ENCODE measurements around the gene ITFG1. TPM values are rescaled to one million over a fixed set of nuclear protein-coding genes. Genes with fewer than 3 reads are reported as not detected.
"Not testable (repeated sequence)": the region's sequence is repeated elsewhere in the genome, so short reads cannot be mapped to it uniquely, and the experiment has no call there.

The ITFG1 gene
- polyA plus RNA-seq, 3 donors = 130 to 137 (median 135) TPM

DNA sequence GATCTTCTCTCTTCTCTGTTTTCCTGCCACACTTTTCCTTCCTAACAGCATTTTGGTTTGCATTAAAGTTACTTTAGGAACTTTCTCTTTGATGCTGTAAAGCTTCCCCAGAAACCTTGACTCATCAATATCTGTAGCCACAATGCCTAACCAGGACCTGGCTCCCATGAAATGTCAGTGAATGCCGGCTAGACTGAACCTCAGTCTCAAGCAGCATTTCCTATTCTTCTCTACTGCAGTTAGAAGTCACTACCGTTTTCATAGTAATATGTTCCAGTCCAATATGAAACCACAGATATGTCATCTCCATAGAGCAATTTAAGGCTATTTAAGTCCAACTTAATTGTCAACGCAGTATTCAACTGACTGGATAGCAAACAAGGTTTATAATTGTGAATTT, 28.9 kb downstream of the ITFG1 start:
- DNase-seq (ENCODE audit: low read depth in 3 of 3, low spot score in 2 of 3) = no peak

DNA sequence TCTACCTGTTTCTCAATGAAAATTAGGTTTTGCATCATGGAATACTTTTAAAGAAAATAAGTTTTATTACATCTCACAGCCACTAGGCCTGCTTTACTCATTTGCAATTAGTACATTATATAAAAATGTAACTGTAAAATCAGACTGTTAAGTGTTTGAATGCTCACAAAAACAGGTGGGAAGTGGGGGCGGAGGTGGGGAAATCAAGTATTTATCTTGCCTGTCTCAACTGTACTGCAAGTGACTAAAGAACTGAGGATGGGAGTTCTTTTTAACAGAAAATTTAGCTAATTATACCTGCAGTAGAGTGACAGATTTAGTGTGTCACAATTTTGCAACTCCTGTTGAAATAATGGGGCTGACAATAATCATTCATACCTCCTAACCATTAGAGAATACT, 34.1 kb downstream of the ITFG1 start:
- DNase-seq (ENCODE audit: low read depth in 3 of 3, low spot score in 2 of 3) = no peak

DNA sequence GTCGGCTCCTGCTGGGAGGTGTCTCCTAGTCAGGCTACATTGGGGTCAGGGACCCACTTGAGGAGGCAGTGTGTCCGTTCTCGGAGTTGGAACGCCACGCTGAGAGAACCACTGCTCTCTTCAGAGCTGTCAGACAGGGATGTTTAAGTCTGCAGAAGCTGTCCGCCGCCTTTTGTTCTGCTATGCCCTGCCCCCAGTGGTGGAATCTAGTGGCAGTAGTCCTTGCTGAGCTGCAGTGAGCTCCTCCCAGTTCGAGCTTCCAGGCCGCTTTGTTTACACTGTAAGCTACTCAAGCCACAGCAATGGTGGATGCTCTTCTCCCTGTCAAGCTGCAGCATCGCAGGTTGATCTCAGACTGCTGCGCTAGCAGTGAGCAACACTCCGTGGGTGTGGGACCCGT, 36.0 kb downstream of the ITFG1 start:
- DNase-seq (ENCODE audit: low read depth in 3 of 3, low spot score in 2 of 3) = no peak

DNA sequence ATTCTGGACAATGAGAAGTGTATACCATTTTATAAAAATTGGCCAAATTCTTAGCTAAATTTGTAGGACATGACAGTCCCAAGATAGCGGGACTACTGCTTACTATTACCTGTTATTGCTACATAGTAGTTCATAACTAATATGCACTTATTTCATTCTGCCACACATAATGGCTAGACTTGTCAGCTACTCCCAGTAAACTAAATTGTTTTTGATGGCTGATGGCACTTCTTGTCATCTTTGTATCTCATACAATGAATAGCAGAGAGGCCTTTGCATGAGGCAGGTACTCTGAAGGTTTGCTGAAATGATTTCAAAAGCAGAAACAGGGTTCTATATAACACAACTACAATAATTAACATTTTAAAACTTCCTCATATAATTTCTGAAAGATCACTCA, 44.0 kb downstream of the ITFG1 start:
- DNase-seq (ENCODE audit: low read depth in 3 of 3, low spot score in 2 of 3) = no peak

DNA sequence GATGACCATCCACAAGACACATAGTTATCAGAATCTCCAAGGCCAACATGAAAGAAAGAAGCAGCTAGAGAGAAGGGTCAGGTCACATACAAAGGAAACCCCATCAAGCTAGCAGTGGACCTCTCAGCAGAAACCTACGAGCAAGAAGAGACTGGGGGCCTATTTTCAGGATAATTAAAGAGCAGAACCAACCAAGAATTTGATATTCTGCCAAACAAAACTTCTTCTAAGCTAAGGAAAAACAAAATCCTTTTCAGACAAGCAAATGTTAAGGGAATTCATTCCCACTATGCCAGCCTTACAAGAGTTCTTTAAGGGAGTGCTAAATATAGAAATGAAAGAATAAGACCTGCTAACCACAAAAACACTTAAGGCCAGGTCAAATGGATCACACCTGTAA, 47.8 kb downstream of the ITFG1 start:
- no peak for DNase-seq (ENCODE audit: low read depth in 3 of 3, low spot score in 2 of 3)

DNA sequence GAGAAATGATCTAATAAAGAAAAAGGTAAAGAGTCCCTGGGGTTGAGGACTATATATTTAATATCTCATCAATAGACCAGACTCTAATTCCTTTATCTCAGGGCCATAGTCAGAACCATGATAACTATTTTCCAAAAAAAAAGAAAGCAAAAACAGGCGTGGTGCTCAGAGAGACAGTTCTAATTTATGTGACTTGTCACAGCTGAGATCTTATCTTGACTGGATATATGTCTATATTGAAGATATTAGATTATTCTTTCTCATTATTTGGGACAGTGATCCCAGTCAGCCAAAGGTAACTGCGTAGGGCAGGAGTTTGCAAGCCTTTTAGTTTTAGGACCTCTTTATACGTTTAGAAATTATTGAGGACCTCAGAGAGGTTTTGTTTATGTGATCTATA, 52.4 kb downstream of the ITFG1 start:
- DNase-seq (ENCODE audit: low read depth in 3 of 3, low spot score in 2 of 3) = no peak

DNA sequence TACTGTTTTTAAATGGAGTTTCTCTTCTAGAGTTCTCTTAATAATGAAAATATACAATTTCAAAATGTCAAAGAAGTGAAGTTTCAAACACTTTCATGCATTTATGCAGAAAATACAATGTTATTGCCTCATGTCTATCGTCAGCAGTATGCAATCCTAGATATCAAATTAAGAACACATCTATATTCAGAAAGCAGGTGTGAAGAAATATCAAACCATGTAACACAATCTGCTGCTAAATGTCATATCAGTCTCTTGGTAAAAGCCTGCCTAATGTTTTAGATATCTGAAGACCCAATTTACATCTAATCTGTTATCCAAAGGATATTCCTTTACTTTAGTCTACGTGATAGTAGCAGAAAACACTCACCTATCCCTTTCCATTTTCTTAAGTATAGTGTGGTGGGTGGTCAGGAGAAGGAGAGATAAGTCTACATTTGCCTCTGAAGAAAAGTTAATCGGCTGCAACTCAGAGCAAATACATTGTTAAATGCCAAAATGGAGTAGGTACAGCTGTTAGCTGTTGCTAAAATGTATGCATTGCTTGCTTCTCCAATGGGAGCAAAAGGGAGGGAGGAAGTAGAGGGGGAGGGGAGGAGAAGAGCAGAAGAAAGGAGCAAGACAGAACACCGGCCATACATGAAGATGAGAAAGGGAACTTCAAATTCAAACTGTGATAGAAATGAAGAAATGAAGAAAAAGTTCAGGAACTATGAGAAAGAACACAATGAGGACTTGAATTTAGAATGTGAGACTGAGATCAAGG, 64.9 kb downstream of the ITFG1 start:
- peak; percentile 27 to 35 (median 27) for DNase-seq (ENCODE audit: low read depth in 3 of 3, low spot score in 2 of 3)

DNA sequence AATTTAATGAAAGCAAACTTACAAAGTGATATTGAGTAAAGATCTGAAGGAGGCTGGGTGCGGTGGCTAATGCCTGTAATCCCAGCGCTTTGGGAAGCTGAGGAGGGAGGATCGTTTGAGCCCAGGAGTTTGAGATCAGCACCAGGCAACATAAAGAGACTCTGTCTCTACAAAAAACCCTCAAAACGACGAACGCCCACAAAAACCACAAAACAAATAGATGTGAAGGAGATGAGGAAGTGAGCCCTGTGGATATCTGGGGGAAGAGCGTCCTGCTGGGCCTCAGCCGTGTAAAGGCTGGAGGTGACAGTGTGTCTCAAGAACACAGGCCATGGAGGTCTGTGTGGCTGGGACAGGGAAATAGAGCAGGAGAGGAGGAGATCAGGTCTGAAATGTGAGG, 68.8 kb downstream of the ITFG1 start:
- DNase-seq (ENCODE audit: low read depth in 3 of 3, low spot score in 2 of 3) = no peak

DNA sequence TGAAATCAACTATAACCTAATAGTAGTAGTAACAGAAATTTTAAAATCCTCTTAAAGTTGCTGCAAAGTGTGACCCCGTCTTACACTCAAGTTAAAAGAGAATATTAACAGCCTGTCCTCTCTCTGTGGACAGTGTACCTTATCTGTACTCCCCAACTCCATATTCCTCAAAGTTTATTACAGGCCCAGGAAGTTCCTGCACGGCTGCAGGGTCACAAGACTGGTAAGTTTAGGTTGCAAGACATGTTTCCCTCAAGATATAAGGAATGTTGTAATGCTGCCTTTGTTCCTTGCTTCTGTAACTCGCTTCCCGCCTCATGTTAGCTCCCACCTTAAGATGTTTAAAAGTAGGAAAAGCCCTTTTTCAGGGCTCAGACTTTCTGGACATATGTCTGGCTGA, 72.2 kb downstream of the ITFG1 start:
- DNase-seq (ENCODE audit: low read depth in 3 of 3, low spot score in 2 of 3) = no peak

DNA sequence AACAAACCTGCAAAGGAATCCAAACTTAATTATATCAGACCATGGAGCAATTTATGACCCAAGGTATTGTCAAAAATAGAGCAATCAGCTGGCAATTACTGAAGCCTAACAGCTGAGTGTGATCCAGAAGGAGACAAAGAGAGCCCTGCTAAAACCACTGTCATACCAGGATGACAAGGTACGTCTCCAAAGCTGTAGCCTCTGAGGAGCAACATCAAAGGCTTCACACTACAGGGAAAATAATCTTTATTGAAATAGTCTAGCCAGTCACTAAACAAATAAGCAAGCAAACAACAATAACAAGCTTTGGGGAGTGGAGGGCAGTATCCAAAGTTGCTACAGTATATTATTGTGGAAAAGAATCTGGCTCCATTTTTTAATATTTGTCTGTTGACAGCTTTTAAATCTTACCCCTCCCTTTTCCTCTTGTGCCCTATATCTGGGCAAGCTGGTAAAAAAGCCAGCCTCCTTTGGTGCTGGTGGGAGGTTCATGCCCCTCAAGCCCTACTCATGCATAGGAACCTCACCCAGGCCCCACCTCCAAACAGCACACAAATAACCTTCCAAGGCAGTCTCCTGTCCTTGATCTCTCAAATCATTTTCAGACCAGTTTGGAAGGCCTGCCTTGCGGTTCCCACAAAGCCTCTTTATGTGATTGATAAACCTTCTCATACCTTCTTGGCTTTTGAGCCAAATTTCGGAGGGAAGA, 73.7 kb downstream of the ITFG1 start:
- DNase-seq (ENCODE audit: low read depth in 3 of 3, low spot score in 2 of 3) = no peak

DNA sequence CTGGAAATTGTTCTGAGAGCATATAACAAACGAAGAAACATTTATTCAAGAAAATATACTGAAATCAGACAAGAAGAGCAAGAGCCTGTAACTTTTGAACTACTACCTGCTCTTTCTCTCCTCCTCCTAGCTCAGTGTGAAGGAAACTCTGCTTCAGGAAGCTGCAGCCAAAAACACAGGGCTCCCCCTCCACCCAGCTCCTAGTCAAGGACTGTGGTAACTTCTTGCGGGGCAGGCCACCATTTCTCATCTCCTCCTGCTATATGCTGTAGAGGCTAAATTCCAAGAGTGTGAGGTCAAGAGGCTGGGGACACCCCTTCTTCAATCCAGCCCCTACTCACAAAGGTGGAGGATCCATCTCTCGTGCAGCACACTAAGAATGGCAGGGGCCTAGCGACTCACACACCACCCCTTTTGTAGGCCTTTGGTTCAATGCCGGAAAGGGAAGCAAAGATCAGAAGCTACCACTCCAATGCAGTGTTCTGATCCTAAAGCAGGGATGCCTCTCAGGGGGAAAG, 74.6 kb downstream of the ITFG1 start:
- no peak for DNase-seq (ENCODE audit: low read depth in 3 of 3, low spot score in 2 of 3)

DNA sequence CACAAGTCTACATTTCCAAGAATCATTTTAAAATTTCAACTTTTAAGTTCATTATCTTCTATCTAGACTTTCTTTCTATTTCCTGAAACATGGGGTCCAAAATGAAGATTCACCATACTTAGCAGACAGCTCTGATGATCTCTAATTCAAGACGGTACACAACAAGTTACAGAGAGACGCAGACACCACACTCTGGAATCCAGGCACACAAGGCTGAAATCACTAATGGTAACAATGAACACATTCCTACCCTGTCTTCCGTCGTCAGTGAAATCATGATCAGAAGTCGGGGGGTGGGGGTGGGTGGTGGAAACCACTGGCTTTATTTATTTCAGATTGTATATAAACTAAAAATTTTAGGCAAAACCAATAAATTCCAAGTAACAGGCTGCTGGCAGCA, 78.5 kb downstream of the ITFG1 start:
- DNase-seq (ENCODE audit: low read depth in 3 of 3, low spot score in 2 of 3) = no peak

DNA sequence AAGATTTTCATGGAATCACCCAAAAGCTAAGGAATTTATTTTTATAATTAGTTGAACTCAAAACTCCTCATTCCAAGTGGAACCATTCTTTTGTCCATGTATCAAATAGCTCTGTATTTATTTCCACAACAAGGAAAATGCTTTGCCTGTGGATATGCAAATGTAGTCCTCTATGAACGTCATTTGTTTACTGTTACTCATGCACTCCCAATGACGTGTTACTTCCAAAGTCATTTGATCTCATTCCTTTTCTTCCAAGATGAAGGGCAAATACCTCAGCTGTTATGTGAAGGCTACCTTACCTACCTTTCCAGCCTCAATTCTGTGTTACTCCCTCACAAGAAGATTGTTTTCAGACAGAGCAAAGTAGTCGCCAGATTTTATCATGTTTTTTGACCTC, 83.7 kb downstream of the ITFG1 start:
- no peak for DNase-seq (ENCODE audit: low read depth in 3 of 3, low spot score in 2 of 3)

DNA sequence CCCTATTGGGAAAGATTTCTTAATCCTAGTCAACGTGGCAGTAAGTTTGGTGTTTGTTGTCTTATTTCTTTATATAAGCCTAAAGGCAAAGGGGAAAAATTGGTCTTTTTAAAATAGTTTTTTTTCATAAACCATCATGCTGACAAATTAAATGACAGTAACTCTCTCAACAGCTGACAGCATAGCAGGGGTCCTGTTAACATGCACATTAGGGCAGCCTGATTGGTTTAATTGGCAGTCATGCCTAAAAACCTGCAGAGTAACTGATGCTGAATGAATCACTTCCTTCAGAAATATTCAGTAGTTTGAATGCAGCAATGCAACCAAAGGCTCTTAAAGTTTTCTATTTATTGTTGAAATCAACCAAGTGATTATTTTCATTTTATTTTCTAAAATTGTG, 85.4 kb downstream of the ITFG1 start:
- DNase-seq (ENCODE audit: low read depth in 3 of 3, low spot score in 2 of 3) = no peak

DNA sequence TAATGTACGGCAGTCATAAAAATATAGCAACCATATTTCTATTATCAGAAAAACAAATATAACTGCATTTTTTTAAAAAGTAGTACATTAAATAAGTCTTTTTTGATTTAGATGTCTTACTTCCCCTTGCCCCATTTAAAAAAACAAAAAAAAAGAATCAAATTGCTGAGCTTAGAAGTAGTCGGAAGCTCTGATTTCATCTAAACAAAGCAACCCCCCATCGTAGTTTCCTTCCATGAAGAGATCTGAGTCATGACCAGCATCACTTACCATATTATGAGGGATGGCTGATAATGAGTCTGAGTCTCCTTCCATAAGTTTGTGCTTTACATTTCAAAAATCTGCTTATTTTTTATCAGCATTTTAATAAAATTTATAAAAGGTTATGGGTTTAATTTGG, 86.2 kb downstream of the ITFG1 start:
- no peak for DNase-seq (ENCODE audit: low read depth in 3 of 3, low spot score in 2 of 3)

DNA sequence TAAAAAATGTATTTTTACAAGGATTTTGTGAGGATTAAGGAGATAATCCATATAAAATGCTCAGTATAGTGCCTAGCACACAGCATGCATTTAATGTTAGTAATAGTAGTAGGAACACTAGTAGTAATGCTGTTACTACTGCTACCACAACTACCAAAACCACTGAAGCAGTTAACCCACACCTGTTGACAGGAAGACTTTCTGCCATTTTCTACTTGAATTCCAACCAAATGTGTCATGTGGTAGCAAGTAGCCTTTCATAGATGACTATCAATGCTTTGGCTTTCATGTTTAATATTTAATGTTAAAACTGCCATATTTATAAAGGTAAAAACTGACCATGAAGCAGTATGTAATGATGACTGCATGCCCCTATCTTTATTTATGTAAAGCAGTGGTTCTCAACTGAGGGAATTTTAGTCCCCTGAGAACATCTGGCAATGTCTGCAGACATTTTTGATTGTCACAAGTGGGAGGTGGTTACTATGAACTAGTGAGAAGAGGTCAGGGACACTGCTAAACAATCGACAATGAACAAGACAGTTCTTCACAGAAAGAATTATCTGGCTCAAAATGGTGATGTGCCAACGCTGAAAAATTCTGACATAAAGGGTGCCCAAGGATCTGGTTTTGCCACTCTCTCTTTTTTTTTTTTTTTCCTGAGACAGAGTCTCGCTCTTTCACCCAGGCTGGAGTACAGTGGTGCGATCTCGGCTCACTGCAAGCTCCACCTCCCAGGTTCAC, 89.4 kb downstream of the ITFG1 start:
- DNase-seq (ENCODE audit: low read depth in 3 of 3, low spot score in 2 of 3) = no peak

DNA sequence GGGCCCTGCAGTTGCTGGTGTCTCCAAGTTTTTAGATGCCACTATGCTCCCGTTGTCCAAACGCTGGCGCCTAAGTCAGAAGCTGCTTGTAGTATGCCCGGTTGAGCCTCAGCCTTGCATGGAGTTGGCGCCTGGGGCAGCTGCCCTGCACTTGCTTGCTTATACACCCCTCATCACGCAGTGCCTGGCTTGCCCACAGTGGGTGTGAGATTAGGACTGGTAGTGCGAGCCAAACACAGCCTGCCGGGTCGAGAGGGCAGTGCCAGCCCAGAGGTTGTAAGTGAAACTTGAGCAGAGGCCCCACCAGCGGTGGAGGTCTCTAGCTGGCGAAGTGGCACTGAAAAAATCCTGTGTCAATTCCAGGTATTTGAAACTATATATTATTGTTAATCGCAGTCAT, 90.3 kb downstream of the ITFG1 start:
- DNase-seq (ENCODE audit: low read depth in 3 of 3, low spot score in 2 of 3) = no peak

DNA sequence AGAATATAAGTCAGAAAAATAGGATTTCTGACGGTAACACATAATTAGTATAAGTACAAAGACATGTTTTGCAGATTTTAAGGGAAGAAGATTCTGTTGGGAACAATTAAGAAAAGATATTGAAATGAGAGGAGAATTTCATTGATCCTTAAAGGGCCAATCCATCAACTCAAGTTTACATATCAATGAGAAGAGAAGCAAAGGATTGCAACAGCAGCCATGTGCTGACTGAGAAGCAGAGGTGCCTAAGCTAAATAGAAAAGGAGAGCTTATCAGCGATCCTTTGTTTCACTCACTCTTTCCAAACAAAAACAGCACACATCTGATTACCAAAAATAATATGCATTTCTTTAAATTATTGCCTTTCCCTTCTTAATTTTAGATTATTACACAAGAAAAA, 94.6 kb downstream of the ITFG1 start:
- DNase-seq (ENCODE audit: low read depth in 3 of 3, low spot score in 2 of 3) = no peak

DNA sequence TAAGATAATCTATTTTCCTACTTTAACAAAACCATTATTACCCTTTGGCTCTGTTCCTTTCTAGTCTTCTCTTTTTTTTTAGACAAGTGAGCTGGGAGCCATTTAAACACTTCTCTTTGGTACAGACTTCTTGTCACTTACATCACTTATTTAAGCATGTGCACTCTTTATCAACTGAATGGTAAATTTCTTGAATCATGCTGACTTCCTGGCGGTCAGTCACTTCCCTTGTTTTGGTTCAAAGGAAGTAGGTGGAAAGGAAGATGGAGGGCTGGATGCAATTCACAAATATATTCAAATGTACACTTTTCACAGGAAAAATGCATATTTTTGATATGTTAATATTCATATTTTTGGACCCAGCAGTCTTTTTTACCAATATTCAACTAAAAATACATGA, 97.1 kb downstream of the ITFG1 start:
- DNase-seq (ENCODE audit: low read depth in 3 of 3, low spot score in 2 of 3) = no peak

DNA sequence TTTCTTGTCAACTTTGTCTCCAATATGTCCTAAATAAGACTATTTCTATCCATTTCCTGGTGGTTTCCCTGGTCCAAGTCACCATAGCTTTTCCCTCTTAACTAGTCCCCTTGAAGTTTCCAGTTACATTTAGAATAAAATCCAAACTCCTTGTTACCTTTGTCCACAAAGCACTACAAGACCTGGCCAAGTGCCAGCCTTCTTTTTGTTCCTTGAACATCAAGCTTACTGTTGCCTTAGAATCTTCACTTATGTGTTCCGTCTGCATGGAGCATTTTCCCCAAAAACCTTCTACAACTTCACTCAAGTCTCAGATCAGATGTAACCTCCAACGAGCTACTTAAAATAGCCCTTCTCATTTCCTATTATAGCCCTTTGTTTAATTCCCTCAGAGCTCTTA, 101.4 kb downstream of the ITFG1 start:
- no peak for DNase-seq (ENCODE audit: low read depth in 3 of 3, low spot score in 2 of 3)

DNA sequence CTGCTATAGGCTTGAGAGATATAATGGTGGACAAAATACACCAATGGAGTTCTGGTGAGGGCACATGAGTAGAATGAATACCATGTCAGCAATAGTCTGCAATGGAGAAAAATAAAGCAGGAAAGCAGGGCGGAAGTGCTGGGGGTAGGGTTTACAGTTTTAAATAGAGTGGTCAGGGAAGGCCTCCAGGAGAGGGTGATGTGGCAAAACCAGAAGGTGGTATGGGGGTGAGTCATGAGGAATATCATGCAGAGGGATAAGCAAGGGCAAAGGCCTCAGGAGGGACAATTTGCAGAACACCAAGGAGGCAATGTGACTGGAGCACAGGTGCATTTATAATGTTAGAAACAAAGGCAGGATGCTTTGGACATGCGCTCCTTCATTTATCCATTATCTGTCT, 102.0 kb downstream of the ITFG1 start:
- DNase-seq (ENCODE audit: low read depth in 3 of 3, low spot score in 2 of 3) = no peak

DNA sequence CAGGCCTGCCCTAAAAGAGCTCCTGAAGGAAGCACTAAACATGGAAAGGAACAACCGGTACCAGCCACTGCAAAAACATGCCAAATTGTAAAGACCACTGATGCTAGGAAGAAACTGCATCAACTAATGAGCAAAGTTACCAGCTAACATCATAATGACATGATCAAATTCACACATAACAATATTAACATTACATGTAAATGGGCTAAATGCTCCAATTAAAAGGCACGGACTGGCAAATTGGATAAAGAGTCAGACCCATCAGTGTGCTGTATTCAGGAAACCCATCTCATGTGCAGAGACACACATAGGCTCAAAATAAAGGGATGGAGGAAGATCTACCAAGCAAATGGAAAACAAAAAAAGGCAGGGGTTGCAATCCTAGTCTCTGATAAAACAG, 111.8 kb downstream of the ITFG1 start:
- DNase-seq (ENCODE audit: low read depth in 3 of 3, low spot score in 2 of 3) = not testable (repeated sequence)

All from right renal cortex interstitium (tissue), 3 donors.